Loucy (cell line): ENCODE results near the gene TNFRSF13B.

Experiments used
- EZH2phosphoT487 ChIP-seq: fragments of 200-600 bp; IDR thresholded peaks from 2 replicates; pipeline ENCODE4 v1.6.1; 2018; ENCODE audit warnings: antibody characterized with exemption, mild to moderate bottlenecking, moderate library complexity, borderline replicate concordance
- TF ChIP-seq, protein P1 (sequence below): fragments of 200-600 bp; sonication (generic); conservative IDR thresholded peaks from 2 replicates; pipeline ENCODE4 v1.5.1; 2014; ENCODE audit warnings: mild to moderate bottlenecking, antibody characterized with exemption, low read length

- TF ChIP-seq, protein P1, sequence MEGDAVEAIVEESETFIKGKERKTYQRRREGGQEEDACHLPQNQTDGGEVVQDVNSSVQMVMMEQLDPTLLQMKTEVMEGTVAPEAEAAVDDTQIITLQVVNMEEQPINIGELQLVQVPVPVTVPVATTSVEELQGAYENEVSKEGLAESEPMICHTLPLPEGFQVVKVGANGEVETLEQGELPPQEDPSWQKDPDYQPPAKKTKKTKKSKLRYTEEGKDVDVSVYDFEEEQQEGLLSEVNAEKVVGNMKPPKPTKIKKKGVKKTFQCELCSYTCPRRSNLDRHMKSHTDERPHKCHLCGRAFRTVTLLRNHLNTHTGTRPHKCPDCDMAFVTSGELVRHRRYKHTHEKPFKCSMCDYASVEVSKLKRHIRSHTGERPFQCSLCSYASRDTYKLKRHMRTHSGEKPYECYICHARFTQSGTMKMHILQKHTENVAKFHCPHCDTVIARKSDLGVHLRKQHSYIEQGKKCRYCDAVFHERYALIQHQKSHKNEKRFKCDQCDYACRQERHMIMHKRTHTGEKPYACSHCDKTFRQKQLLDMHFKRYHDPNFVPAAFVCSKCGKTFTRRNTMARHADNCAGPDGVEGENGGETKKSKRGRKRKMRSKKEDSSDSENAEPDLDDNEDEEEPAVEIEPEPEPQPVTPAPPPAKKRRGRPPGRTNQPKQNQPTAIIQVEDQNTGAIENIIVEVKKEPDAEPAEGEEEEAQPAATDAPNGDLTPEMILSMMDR, result no peak
- no peak for TF ChIP-seq EZH2phosphoT487
These were observed 28.9 kb downstream of the TNFRSF13B start for GRCh38 chr17:16943032-16943352.
